ENCODE measurements around the gene ABI1. TPM values are rescaled to one million over a fixed set of nuclear protein-coding genes. Genes with fewer than 3 reads are reported as not detected.

The ABI1 gene
- total and polyA plus RNA-seq, 3 donors from 2014 or later: 34.6 to 67.6 (median 48.0) TPM

DNA sequence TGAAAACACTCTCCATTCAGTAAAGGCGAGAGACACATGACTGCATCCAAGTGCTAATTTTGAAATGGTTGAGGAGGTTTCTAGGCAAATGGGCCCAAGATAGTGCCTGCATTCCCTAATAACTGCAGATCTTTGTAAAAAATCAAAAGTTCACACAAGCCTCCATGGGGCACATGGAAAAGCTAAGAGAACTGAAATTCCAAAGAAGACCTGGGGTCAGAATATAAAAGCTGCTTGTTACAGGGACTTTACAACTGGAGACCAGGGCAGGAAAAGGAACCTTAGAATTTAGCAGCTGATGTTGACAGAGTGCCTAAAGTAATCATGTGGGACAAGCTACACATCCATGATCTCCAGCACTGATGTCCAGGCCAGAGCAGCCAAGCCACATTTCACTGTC is 10.0 kb upstream of the ABI1 start:
- Histone ChIP-seq H3K27me3 (no peaks in the 10 kb centered on the region), H3K9me3 (no peaks in the 10 kb centered on the region), H3K36me3 (ENCODE audit: low read depth, missing control alignments) (no peaks in the 10 kb centered on the region), H3K4me3 (no peak overlapping the region), H3K27ac (no peak overlapping the region), H3K4me1 (no peaks in the 10 kb centered on the region)
- TF ChIP-seq, protein P1, sequence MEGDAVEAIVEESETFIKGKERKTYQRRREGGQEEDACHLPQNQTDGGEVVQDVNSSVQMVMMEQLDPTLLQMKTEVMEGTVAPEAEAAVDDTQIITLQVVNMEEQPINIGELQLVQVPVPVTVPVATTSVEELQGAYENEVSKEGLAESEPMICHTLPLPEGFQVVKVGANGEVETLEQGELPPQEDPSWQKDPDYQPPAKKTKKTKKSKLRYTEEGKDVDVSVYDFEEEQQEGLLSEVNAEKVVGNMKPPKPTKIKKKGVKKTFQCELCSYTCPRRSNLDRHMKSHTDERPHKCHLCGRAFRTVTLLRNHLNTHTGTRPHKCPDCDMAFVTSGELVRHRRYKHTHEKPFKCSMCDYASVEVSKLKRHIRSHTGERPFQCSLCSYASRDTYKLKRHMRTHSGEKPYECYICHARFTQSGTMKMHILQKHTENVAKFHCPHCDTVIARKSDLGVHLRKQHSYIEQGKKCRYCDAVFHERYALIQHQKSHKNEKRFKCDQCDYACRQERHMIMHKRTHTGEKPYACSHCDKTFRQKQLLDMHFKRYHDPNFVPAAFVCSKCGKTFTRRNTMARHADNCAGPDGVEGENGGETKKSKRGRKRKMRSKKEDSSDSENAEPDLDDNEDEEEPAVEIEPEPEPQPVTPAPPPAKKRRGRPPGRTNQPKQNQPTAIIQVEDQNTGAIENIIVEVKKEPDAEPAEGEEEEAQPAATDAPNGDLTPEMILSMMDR (IDR thresholded peaks at IDR 0.05): no peak
- TF ChIP-seq POLR2A (IDR thresholded peaks at IDR 0.05): no peak
- intact Hi-C loops (cut with DNase I; ENCODE audit: low total_unique reads): no loop called here
- no peak for DNase-seq
- WGBS, 2 donors: 82 to 100% methylated on average over 1 of the region's 1 CpG

DNA sequence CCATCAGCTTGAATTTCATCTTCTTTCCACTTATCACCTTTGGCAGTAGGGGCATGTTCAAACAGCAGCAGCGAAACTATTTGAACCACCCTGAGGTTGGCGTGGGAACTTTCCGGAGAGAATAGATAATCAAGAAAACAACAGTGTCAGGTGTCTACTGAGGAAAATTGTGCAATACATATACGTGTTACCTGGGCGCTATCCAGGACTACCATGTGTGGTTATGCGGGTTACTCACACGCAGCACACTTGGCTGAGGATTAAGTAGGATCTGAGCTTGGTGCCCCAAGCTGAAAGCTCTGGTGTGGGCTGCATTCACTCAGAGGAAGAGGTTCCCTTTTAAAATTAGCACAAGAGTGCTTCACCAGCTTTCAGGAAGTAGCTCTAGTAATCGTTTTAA is 8.8 kb upstream of the ABI1 start:
- intact Hi-C loops (cut with DNase I; ENCODE audit: low total_unique reads): no loop called here
- Histone ChIP-seq H3K4me1 (no peaks in the 10 kb centered on the region), H3K27me3 (no peaks in the 10 kb centered on the region), H3K27ac (no peak overlapping the region), H3K4me3 (no peak overlapping the region), H3K9me3 (no peaks in the 10 kb centered on the region), H3K36me3 (ENCODE audit: low read depth, missing control alignments) (no peaks in the 10 kb centered on the region)
- no peak for DNase-seq
- 75% methylated on average over 8 of the region's 8 CpGs for WGBS, 2 donors
- no peak for TF ChIP-seq POLR2A (IDR thresholded peaks at IDR 0.05)
- TF ChIP-seq, protein P1 (IDR thresholded peaks at IDR 0.05): no peak

DNA sequence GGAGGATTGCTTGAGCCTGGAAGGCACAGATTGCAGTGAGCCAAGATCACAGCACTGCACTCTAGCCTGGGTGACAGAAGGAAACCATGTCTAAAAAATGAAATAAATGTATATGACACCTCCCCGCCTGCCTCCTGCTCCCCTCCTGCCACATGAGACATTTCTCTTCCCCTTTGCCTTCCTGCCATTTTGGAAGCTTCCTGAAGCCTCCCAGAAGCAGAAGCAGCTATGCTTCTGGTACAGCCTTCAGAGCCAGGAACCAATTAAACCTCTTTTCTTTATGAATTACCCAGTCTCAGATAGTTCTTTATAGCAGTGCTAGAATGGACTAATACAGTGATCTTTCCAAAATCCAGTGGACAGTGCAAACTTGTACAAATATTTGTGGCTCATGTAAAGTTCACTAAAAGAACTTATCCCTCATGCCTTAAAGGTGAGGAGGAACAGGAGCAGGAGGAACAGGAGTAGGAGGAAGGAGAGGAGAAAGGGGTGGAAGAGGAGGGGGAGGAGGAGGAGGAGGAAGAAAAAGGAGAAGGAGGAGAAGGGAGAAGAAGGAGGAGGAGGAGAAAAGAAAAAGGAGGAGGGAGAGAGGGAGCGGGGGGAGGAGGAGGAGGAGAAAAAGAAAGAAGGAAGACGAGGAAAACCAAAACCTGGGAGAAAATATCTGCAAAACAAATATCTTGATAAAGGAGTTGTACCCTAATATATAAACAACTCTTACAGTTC is 2.8 kb upstream of the ABI1 start:
- no peak overlapping the region for H3K4me3 ChIP-seq
- DNase-seq: no peak
- H3K36me3 ChIP-seq (ENCODE audit: low read depth, missing control alignments): no peaks in the 10 kb centered on the region
- no peak for TF ChIP-seq POLR2A (IDR thresholded peaks at IDR 0.05)
- TF ChIP-seq, protein P1 (IDR thresholded peaks at IDR 0.05): no peak
- no peaks in the 10 kb centered on the region for H3K9me3 ChIP-seq
- H3K27ac ChIP-seq: no peak overlapping the region
- WGBS, 2 donors: 72 to 80% methylated on average over 3 of the region's 3 CpGs
- intact Hi-C loops (cut with DNase I; ENCODE audit: low total_unique reads): no loop called here
- H3K4me1 ChIP-seq: no peaks in the 10 kb centered on the region
- H3K27me3 ChIP-seq: no peaks in the 10 kb centered on the region

DNA sequence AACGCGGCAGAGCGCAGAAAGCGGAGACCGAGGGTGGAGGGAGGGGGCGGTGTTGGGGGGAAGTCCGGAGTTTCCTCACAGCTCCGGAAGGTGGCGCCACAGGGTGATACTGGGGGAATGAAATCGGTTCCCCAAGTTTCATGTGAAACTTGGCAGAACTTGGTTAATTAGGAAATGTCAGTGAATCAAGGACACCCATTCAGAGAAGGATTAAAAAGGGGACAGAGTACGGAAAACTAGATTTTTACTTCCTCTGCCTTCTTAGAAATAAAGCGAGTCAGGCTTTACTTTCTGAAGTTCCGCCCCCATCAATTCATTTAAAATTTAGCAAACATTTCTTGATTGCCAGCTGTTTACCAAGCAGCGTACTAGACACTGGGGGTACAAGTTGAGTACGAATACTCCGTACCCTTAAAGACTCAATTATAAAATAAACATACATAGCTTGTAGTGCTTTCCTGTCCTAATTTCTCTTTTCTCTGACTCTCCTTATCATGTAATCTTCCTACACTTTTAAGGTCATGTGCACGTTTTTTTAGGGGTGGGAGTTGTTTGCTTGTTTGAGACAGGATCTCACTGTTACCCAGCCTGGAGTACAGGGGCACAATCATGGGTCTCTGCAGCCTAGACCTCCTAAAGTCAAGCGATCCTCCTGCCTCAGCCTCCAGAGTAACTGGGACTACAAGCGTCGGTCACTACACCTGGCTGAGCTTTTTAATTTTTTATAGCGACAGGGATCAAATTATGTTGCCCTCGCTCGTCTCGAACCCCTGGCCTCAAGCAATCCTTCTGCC is 644 bp upstream of the ABI1 start:
- no peak overlapping the region for H3K27ac ChIP-seq

More for the DNA sequence above, 644 bp upstream of the ABI1 start:
- H3K27me3 ChIP-seq: no peaks in the 10 kb centered on the region
- H3K4me1 ChIP-seq: peaks cover 6% of the 10 kb centered on the region
- H3K9me3 ChIP-seq: no peaks in the 10 kb centered on the region
- DNase-seq: no peak
- peak overlapping the region; percentile 98 to 99 for H3K4me3 ChIP-seq
- H3K36me3 ChIP-seq (ENCODE audit: low read depth, missing control alignments): no peaks in the 10 kb centered on the region
- intact Hi-C loops (cut with DNase I; ENCODE audit: low total_unique reads): no loop called here
- no peak for TF ChIP-seq POLR2A (IDR thresholded peaks at IDR 0.05)
- TF ChIP-seq, protein P1 (IDR thresholded peaks at IDR 0.05): peak; percentile 27 to 79 (median 56)
- WGBS, 2 donors: 25 to 28% methylated on average over 24 of the region's 24 CpGs

Measured in testis (tissue), 3 donors.